ENCODE results near the gene SIPA1L3. TPM values are rescaled to one million over a fixed set of nuclear protein-coding genes. Genes with fewer than 3 reads are reported as not detected.
"Not testable (repeated sequence)": the region's sequence is repeated elsewhere in the genome, so short reads cannot be mapped to it uniquely, and the experiment has no call there.

Gene SIPA1L3
- total RNA-seq, 1 donor from 2014 or later, result 66.7 TPM

GRCh38 chr19:38023671-38024541, 116.9 kb downstream of the SIPA1L3 start:
- DNase-seq (ENCODE audit: low read depth), result no peak
- TF ChIP-seq CTCF (conservative IDR thresholded peaks at IDR 0.05; ENCODE audit: low read depth, low read length), result no peak
- no peak overlapping the region for H3K4me3 ChIP-seq (ENCODE audit: low read depth, low read length)

DNA sequence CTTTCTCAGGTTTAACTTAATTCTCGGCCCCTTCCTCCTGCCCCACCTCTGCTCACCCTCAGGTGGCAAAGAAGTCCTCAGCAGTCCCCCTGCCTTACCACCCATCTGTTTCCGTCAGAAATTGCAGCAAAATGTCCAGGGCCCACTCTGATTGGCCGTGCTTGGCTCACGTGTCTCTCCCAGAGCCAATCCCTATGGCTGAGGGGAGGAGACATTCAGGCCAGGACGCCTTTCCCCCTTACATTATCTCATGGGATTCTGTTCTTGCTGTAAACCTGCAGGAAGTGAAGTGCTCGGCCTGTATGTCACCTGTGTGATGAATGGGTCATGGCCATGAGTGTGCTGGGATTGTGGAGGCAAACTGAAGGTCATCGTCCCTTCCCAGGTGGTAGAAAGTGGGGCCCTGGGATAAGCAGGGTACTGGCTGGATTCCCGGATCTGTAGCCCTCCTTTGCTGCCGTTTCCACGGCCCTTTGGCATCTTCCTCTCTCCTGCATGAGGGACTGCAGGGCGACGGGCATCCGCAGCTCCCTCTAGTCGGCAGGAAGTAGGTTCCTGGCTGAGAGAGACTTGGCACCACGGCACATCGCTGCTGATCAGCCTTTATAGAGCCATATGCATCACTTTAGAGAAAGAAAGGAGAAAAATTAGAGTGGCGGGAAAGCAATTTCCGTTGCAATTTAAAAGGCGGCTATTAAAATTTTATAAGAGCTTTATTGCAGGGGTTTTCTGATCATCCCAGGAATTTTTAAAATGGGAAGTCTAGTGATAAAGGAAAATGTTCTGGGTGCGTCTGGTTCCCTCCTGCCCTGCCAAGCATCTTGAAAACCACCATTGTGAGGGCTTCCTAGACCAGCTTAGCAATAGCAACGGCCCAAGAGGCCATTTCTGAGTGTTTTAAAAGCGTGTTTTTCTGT, 118.2 kb downstream of the SIPA1L3 start:
- no peak overlapping the region for H3K4me3 ChIP-seq (ENCODE audit: low read depth, low read length)
- no peak for DNase-seq (ENCODE audit: low read depth)
- no peak for TF ChIP-seq CTCF (conservative IDR thresholded peaks at IDR 0.05; ENCODE audit: low read depth, low read length)

DNA sequence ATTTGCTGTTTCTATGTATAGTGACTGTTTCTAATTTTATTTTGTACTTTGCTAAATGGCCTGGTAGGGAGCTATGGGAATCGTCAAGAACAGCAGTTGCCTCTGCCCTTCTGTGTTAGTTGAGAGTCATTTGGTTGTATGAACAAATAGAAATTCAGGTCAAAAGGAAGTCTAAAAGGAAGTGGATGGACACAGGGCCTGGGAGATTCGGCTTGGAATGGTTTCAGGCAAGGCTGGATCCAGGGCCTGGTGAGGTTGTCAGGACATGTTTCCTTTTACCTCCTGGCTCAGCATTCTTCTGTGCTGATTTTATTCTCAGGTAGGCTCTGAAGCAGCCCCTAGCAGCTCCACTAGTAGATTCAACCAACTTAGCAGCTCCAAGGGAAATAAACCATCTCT, 118.9 kb downstream of the SIPA1L3 start:
- DNase-seq (ENCODE audit: low read depth), result no peak
- no peak for TF ChIP-seq CTCF (conservative IDR thresholded peaks at IDR 0.05; ENCODE audit: low read depth, low read length)
- no peak overlapping the region for H3K4me3 ChIP-seq (ENCODE audit: low read depth, low read length)

GRCh38 chr19:38028913-38029510, 122.0 kb downstream of the SIPA1L3 start:
- TF ChIP-seq CTCF (conservative IDR thresholded peaks at IDR 0.05; ENCODE audit: low read depth, low read length), result no peak
- DNase-seq (ENCODE audit: low read depth), result no peak
- H3K4me3 ChIP-seq (ENCODE audit: low read depth, low read length), result no peak overlapping the region

DNA sequence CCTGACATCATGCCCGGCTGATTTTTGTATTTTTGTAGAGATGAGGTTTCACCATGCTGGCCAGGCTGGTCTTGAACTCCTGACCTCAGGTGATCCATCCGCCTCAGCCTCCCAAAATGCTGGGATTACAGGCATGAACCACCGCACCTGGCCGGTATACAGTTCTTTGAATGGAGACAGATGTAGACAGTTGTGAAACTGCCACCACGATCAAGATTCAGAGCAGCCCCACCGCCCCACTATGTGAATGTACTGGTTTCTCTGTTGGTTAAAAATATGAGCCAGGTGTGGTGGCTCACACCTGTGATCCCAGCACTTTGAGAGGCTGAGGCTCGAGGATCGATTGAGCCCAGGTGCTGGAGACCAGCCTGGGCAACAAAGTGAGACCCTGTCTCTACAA, 123.0 kb downstream of the SIPA1L3 start:
- not testable (repeated sequence) for DNase-seq (ENCODE audit: low read depth); H3K4me3 ChIP-seq (ENCODE audit: low read depth, low read length)

DNA sequence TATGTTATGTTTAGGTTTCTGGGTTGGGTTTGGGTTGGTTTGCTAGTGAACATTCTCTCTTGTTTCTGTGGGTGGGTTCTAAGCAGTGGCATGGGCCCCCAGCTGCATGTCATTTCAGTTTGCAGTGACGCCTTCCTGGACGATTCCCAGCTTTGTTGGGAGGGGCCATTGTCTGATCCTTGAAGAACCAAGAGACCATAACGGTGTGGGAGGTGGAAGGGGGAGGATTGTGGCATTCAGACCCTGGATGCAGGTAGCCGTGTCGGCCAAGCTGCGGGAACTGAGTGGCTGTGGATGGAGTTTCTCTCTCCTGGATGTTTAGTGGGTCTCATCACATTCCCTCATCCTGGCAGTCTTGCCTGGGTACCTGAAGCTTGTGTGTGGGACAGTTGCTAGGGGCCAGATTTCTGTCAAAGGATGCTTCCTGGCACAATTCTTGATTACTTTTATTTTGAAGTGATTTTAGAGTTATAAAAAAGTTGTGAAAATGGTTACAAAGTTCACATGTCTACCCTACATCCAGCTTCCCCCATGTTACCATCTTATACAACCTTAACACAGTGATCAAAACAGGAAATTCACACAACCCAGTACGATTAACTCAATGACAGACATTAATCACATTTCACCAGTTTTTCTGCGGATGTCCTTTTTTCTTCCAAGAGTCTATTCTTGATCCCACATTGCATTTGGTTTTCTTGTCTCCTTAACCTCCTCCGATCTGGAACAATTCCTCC, 123.8 kb downstream of the SIPA1L3 start:
- DNase-seq (ENCODE audit: low read depth), result no peak
- H3K4me3 ChIP-seq (ENCODE audit: low read depth, low read length), result no peak overlapping the region
- TF ChIP-seq CTCF (conservative IDR thresholded peaks at IDR 0.05; ENCODE audit: low read depth, low read length), result no peak

All from epithelial cell of proximal tubule (primary cell).